Testis (tissue), 3 donors: ENCODE data around the gene CBARP. TPM values are rescaled to one million over a fixed set of nuclear protein-coding genes. Genes with fewer than 3 reads are reported as not detected.
A peak's percentile ranks its signal among the peaks of the same experiment; 100 is the strongest.

Experiments used
- DNase-seq: peaks from one replicate; pipeline ENCODE4 v3.0.0-alpha.2; 2019
- H3K27ac ChIP-seq, 2 donors: fragments of 200-600 bp; sonication (generic); one replicate each; pipeline ENCODE4 v1.5.1; 2019
- H3K27me3 ChIP-seq: fragments of 200-600 bp; sonication (generic); one replicate; pipeline ENCODE4 v1.5.1; 2019
- H3K36me3 ChIP-seq: fragments of 200-600 bp; sonication (generic); one replicate; pipeline ENCODE4 v1.5.1; 2017; ENCODE audit warnings: low read depth; ENCODE audit errors: missing control alignments
- H3K4me1 ChIP-seq: fragments of 200-600 bp; sonication (generic); one replicate; pipeline ENCODE4 v1.5.1; 2019
- H3K4me3 ChIP-seq, 2 donors: fragments of 200-600 bp; sonication (generic); one replicate each; pipeline ENCODE4 v1.5.1; 2017 to 2019
- H3K9me3 ChIP-seq: fragments of 200-600 bp; sonication (generic); one replicate; pipeline ENCODE4 v1.5.1; 2017
- POLR2A ChIP-seq: fragments of 450-650 bp; IDR thresholded peaks from one replicate; pipeline ENCODE4 v1.6.1; 2017; ENCODE audit warnings: antibody characterized with exemption, mild to moderate bottlenecking, moderate library complexity
- WGBS, 2 donors: methylation state at CpG; one replicate each; pipeline ENCODE4 v1.1.5; 2018; 5-methylcytosine and 5-hydroxymethylcytosine counted together
- intact Hi-C: fragments of 100-400 bp; cut with DNase I; formaldehyde crosslinking; loops from one replicate; pipeline ENCODE4 v1.15.1; 2023; ENCODE audit warnings: low total_unique reads
- polyA plus RNA-seq: library from polyadenylated mRNA; stranded (reverse); fragments of 350-450 nt; fragmentation: Illumina TruSeq; extraction: RNeasy Lipid Tissue Mini Kit (QIAGEN cat#74804); gene quantifications from one replicate; pipeline ENCODE4 v1.2.3, GENCODE V29; 2014; ENCODE audit warnings: low read depth, low replicate concordance; ENCODE audit not compliant: insufficient read depth
- total RNA-seq, 2 donors: library from RNA; depleted of rRNA; stranded (reverse); fragments of >200 nt; gene quantifications; one replicate each; pipeline ENCODE4 v1.2.3, GENCODE V29; 2016
- TF ChIP-seq, protein P1 (sequence below), 3 experiments: fragments of 450-650 bp in 2 of 3; fragments of 200-600 bp in 1 of 3; sonication (generic) in 1 of 3; IDR thresholded peaks; one replicate each; pipeline ENCODE4 v1.5.1; 2016 to 2019; ENCODE audit warnings: antibody characterized with exemption in 3 of 3, mild to moderate bottlenecking in 2 of 3, moderate library complexity in 1 of 3

Gene CBARP
- total and polyA plus RNA-seq, 3 donors from 2014 or later, result 1.5 to 6.6 (median 5.2) TPM

- intact Hi-C loops, result no loop called here
- H3K27me3 ChIP-seq, result no peaks in the 10 kb centered on the region
- no peaks in the 10 kb centered on the region for H3K36me3 ChIP-seq
- H3K4me1 ChIP-seq, result peaks cover 64% of the 10 kb centered on the region
- 28 to 35% methylated on average over 9 to 33 of the region's 33 CpGs for WGBS, 2 donors
- TF ChIP-seq, protein P1, sequence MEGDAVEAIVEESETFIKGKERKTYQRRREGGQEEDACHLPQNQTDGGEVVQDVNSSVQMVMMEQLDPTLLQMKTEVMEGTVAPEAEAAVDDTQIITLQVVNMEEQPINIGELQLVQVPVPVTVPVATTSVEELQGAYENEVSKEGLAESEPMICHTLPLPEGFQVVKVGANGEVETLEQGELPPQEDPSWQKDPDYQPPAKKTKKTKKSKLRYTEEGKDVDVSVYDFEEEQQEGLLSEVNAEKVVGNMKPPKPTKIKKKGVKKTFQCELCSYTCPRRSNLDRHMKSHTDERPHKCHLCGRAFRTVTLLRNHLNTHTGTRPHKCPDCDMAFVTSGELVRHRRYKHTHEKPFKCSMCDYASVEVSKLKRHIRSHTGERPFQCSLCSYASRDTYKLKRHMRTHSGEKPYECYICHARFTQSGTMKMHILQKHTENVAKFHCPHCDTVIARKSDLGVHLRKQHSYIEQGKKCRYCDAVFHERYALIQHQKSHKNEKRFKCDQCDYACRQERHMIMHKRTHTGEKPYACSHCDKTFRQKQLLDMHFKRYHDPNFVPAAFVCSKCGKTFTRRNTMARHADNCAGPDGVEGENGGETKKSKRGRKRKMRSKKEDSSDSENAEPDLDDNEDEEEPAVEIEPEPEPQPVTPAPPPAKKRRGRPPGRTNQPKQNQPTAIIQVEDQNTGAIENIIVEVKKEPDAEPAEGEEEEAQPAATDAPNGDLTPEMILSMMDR (IDR thresholded peaks at IDR 0.05), result no peak
- TF ChIP-seq POLR2A, result no peak
- H3K9me3 ChIP-seq, result no peaks in the 10 kb centered on the region
- H3K4me3 ChIP-seq, result peak overlapping the region; percentile 60 to 79
- peak overlapping the region; percentile 88 to 91 for H3K27ac ChIP-seq
- DNase-seq, result no peak
These were observed 22.3 kb upstream of the CBARP start for GRCh38 chr19:1259876-1260748.

GRCh38 chr19:1259206-1259875, 21.5 kb upstream of the CBARP start:
- peaks cover 62% of the 10 kb centered on the region for H3K4me1 ChIP-seq
- no peaks in the 10 kb centered on the region for H3K27me3 ChIP-seq
- WGBS, 2 donors, result 29 to 45% methylated on average over 6 to 17 of the region's 17 CpGs
- H3K4me3 ChIP-seq, result no peak overlapping the region
- H3K36me3 ChIP-seq, result no peaks in the 10 kb centered on the region
- peak overlapping the region; percentile 88 to 91 for H3K27ac ChIP-seq
- TF ChIP-seq POLR2A, result no peak
- TF ChIP-seq, protein P1 (IDR thresholded peaks at IDR 0.05), result no peak
- H3K9me3 ChIP-seq, result no peaks in the 10 kb centered on the region
- DNase-seq, result no peak
- intact Hi-C loops, result no loop called here

GRCh38 chr19:1258707-1259205, 21.0 kb upstream of the CBARP start:
- H3K9me3 ChIP-seq, result no peaks in the 10 kb centered on the region
- 33 to 34% methylated on average over 15 of the region's 15 CpGs for WGBS, 2 donors
- H3K36me3 ChIP-seq, result no peaks in the 10 kb centered on the region
- intact Hi-C loops, result no loop called here
- no peaks in the 10 kb centered on the region for H3K27me3 ChIP-seq
- TF ChIP-seq POLR2A, result no peak
- TF ChIP-seq, protein P1 (IDR thresholded peaks at IDR 0.05), result no peak
- peaks cover 68% of the 10 kb centered on the region for H3K4me1 ChIP-seq
- DNase-seq, result no peak
- peak overlapping the region; percentile 88 to 91 for H3K27ac ChIP-seq
- H3K4me3 ChIP-seq, result no peak overlapping the region

DNA sequence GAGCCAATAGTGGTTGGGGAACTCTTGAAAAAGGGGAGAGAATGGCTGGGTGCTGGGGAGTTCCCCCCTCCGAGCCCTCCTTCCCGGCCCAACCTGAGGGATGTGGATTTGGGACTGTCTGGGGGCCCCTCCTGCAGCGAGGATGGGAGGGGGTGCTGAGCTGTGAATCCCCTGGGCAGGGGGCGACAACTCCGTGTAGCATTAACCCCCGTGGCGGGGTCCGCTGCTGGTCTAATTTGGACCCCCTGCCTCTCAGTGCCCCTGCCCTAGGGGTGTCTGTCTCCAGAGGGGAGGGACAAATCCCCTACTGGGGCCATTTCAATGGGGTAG, 20.3 kb upstream of the CBARP start:
- peak overlapping the region; percentile 88 to 91 for H3K27ac ChIP-seq
- no peaks in the 10 kb centered on the region for H3K36me3 ChIP-seq
- no peak overlapping the region for H3K4me3 ChIP-seq
- H3K27me3 ChIP-seq, result no peaks in the 10 kb centered on the region
- DNase-seq, result no peak
- no peak for TF ChIP-seq POLR2A
- TF ChIP-seq, protein P1 (IDR thresholded peaks at IDR 0.05), result no peak
- peaks cover 73% of the 10 kb centered on the region for H3K4me1 ChIP-seq
- WGBS, 2 donors, result 71 to 76% methylated on average over 8 of the region's 8 CpGs
- intact Hi-C loops, result no loop called here
- H3K9me3 ChIP-seq, result no peaks in the 10 kb centered on the region
